SH-SY5Y (cell line): ENCODE measurements around the gene GNAL.

Source experiments
- GATA2 ChIP-seq: IDR thresholded peaks from 2 replicates; pipeline ENCODE4 v1.6.1; 2011; ENCODE audit warnings: mild to moderate bottlenecking, low read depth, low read length
- GATA3 ChIP-seq: IDR thresholded peaks from 2 replicates; pipeline ENCODE4 v1.6.1; 2011; ENCODE audit warnings: low read depth, mild to moderate bottlenecking, low read length, moderate library complexity

DNA sequence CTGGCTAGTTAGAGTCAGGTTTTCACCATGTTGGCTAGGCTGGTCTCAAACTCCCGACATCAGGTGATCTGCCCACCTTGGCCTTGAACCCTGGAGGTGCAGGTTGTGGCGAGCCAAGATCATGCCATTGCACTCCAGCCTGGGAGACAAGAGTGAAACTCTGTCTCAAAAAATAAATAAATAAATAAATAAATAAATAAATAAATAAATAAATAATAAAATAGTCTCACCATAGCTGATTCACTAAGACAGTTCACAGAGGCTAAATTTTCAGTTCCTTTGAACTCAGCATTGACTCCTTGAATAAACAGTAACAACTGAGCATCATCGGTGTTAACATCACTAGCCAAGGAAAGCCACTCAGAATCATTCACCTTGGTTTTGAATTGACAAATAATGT lies 32.7 kb downstream of the GNAL start:
- TF ChIP-seq GATA3 = no peak
- TF ChIP-seq GATA2 = no peak
